Measurements from ENCODE around the gene COG1.

The COG1 gene

GRCh38 chr17:73174126-73174525 is 18.7 kb upstream of the COG1 start:
- H3K4me3 ChIP-seq (ENCODE audit: low read depth, low read length) = no peak overlapping the region
- no peak for TF ChIP-seq CTCF (IDR thresholded peaks at IDR 0.05; ENCODE audit: control insufficient read depth, extremely low read depth, insufficient read depth)
- no peak for DNase-seq (ENCODE audit: low read depth)

GRCh38 chr17:73175962-73176565 is 16.8 kb upstream of the COG1 start:
- no peak for TF ChIP-seq CTCF (IDR thresholded peaks at IDR 0.05; ENCODE audit: control insufficient read depth, extremely low read depth, insufficient read depth)
- DNase-seq (ENCODE audit: low read depth) = no peak
- H3K4me3 ChIP-seq (ENCODE audit: low read depth, low read length) = no peak overlapping the region

GRCh38 chr17:73179387-73179786 is 13.5 kb upstream of the COG1 start:
- H3K4me3 ChIP-seq (ENCODE audit: low read depth, low read length) = no peak overlapping the region
- DNase-seq (ENCODE audit: low read depth) = no peak
- no peak for TF ChIP-seq CTCF (IDR thresholded peaks at IDR 0.05; ENCODE audit: control insufficient read depth, extremely low read depth, insufficient read depth)

- no peak for DNase-seq (ENCODE audit: low read depth)
- H3K4me3 ChIP-seq (ENCODE audit: low read depth, low read length) = no peak overlapping the region
- TF ChIP-seq CTCF (IDR thresholded peaks at IDR 0.05; ENCODE audit: control insufficient read depth, extremely low read depth, insufficient read depth) = no peak
These were observed 13.0 kb upstream of the COG1 start for GRCh38 chr17:73179878-73180277.

GRCh38 chr17:73182616-73183310 is 10.1 kb upstream of the COG1 start:
- H3K4me3 ChIP-seq (ENCODE audit: low read depth, low read length) = no peak overlapping the region
- DNase-seq (ENCODE audit: low read depth) = no peak
- TF ChIP-seq CTCF (IDR thresholded peaks at IDR 0.05; ENCODE audit: control insufficient read depth, extremely low read depth, insufficient read depth) = no peak

- H3K4me3 ChIP-seq (ENCODE audit: low read depth, low read length) = no peak overlapping the region
- no peak for TF ChIP-seq CTCF (IDR thresholded peaks at IDR 0.05; ENCODE audit: control insufficient read depth, extremely low read depth, insufficient read depth)
- DNase-seq (ENCODE audit: low read depth) = no peak
These were observed 8.5 kb upstream of the COG1 start for GRCh38 chr17:73184136-73184993.

Data from LNCaP clone FGC (cell line).